Thyroid gland (tissue), 4 donors: Measurements from ENCODE around the gene GUCY1A2. TPM values are rescaled to one million over a fixed set of nuclear protein-coding genes. Genes with fewer than 3 reads are reported as not detected.
"Not testable (repeated sequence)": the region's sequence is repeated elsewhere in the genome, so short reads cannot be mapped to it uniquely, and the experiment has no call there.

ENCODE experiments used
- DNase-seq, 2 donors: peaks; one replicate each; pipeline ENCODE4 v3.0.0-alpha.2; 2019
- H3K27ac ChIP-seq, 3 donors: fragments of 200-600 bp; sonication (generic); 1 replicate in 2 of 3; 2 replicates in 1 of 3; pipeline ENCODE4 v1.5.1; 2016 to 2019; ENCODE audit warnings: mild to moderate bottlenecking in 1 of 3, moderate library complexity in 1 of 3
- H3K27me3 ChIP-seq: fragments of 200-600 bp; sonication (generic); one replicate; pipeline ENCODE4 v1.5.1; 2019
- H3K36me3 ChIP-seq, 2 donors: fragments of 200-600 bp; sonication (generic); one replicate each; pipeline ENCODE4 v1.5.1; 2016 to 2019
- H3K4me1 ChIP-seq, 2 donors: fragments of 200-600 bp; sonication (generic); one replicate each; pipeline ENCODE4 v1.5.1; 2017 to 2019
- H3K4me3 ChIP-seq, 3 donors: fragments of 200-600 bp; sonication (generic); replicated peaks in 1 of 3; 1 replicate in 2 of 3; 2 replicates in 1 of 3; pipeline ENCODE4 v1.5.1; 2016; ENCODE audit warnings: mild to moderate bottlenecking in 1 of 3
- H3K9me3 ChIP-seq: fragments of 200-600 bp; sonication (generic); one replicate; pipeline ENCODE4 v1.5.1; 2017
- POLR2A ChIP-seq, 2 donors: fragments of 450-650 bp; IDR thresholded peaks; one replicate each; pipeline ENCODE4 v1.6.1; 2017; ENCODE audit warnings: antibody characterized with exemption in 2 of 2, mild to moderate bottlenecking in 2 of 2, moderate library complexity in 1 of 2
- WGBS, 2 donors: methylation state at CpG; one replicate each; pipeline ENCODE4 v1.1.5; 2017; 5-methylcytosine and 5-hydroxymethylcytosine counted together
- intact Hi-C: fragments of 100-400 bp; cut with DNase I; formaldehyde crosslinking; loops from one replicate; pipeline ENCODE4 v1.15.1; 2023
- total RNA-seq, 4 donors: library from RNA; depleted of rRNA; stranded (reverse); fragments of >200 nt; gene quantifications; one replicate each; pipeline ENCODE4 v1.2.3, GENCODE V29; 2016
- TF ChIP-seq, protein P1 (sequence below), 6 experiments: fragments of 200-600 bp in 3 of 6; fragments of 450-650 bp in 3 of 6; sonication (generic) in 3 of 6; IDR thresholded peaks; one replicate each; pipeline ENCODE4 v1.5.1; 2016 to 2019; ENCODE audit warnings: antibody characterized with exemption in 6 of 6, mild to moderate bottlenecking in 2 of 6, inconsistent platforms in 1 of 6, moderate library complexity in 1 of 6

GUCY1A2 gene
- total RNA-seq, 4 donors from 2014 or later, result 1.4 to 6.8 (median 1.9) TPM

DNA sequence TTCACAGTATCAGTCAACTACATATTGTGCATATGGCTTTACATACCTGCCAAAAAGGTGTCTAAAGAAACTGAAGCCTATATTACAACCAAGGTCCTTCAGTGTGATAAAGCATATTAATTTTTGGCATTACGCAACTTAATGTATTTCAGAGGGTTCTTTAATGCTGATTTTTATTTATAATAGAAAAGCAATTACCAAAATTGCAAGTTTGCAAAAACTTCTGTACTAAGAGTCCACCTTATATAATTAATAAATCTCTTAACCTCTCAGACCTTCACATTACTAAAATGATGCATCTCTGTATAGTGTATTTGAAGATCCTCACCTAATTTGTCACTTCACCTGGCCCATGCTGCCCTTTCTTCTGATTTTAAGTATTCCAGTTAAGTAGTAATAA is 128.6 kb downstream of the GUCY1A2 start:
- H3K4me1 ChIP-seq, result no peaks in the 10 kb centered on the region
- no peaks in the 10 kb centered on the region for H3K36me3 ChIP-seq
- no peak for DNase-seq
- no peak for TF ChIP-seq POLR2A (IDR thresholded peaks at IDR 0.05)
- TF ChIP-seq, protein P1, sequence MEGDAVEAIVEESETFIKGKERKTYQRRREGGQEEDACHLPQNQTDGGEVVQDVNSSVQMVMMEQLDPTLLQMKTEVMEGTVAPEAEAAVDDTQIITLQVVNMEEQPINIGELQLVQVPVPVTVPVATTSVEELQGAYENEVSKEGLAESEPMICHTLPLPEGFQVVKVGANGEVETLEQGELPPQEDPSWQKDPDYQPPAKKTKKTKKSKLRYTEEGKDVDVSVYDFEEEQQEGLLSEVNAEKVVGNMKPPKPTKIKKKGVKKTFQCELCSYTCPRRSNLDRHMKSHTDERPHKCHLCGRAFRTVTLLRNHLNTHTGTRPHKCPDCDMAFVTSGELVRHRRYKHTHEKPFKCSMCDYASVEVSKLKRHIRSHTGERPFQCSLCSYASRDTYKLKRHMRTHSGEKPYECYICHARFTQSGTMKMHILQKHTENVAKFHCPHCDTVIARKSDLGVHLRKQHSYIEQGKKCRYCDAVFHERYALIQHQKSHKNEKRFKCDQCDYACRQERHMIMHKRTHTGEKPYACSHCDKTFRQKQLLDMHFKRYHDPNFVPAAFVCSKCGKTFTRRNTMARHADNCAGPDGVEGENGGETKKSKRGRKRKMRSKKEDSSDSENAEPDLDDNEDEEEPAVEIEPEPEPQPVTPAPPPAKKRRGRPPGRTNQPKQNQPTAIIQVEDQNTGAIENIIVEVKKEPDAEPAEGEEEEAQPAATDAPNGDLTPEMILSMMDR (IDR thresholded peaks at IDR 0.05), result no peak
- intact Hi-C loops, result no loop called here
- 95 to 100% methylated on average over 1 of the region's 1 CpG for WGBS, 2 donors
- no peaks in the 10 kb centered on the region for H3K27me3 ChIP-seq
- H3K27ac ChIP-seq, result no peak overlapping the region
- H3K4me3 ChIP-seq, result no peak overlapping the region
- H3K9me3 ChIP-seq, result no peaks in the 10 kb centered on the region

DNA sequence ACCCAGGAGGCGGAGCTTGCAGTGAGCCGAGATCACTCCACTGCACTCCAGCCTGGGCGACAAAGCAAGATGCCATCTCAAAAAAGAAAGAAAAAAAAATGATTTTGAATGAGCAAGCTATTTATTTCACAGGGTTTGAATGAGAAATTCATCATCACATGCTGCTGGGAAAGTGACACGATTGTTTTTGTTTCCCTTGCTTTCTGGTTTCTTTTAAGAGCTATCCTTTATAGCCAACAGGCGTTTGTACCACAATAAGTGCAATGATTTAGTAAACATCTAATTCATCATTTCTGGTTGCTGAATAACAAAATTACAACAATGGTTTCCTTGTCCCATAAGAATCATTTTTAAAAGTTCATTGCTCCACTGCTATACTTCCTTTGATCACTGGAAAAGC is 129.9 kb downstream of the GUCY1A2 start:
- Histone ChIP-seq H3K27ac (no peak overlapping the region), H3K9me3 (no peaks in the 10 kb centered on the region), H3K4me1 (no peaks in the 10 kb centered on the region), H3K27me3 (no peaks in the 10 kb centered on the region), H3K4me3 (no peak overlapping the region), H3K36me3 (no peaks in the 10 kb centered on the region)
- TF ChIP-seq POLR2A (IDR thresholded peaks at IDR 0.05), result no peak
- TF ChIP-seq, protein P1 (IDR thresholded peaks at IDR 0.05), result no peak
- 88 to 90% methylated on average over 5 of the region's 5 CpGs for WGBS, 2 donors
- no peak for DNase-seq
- intact Hi-C loops, result no loop called here

DNA sequence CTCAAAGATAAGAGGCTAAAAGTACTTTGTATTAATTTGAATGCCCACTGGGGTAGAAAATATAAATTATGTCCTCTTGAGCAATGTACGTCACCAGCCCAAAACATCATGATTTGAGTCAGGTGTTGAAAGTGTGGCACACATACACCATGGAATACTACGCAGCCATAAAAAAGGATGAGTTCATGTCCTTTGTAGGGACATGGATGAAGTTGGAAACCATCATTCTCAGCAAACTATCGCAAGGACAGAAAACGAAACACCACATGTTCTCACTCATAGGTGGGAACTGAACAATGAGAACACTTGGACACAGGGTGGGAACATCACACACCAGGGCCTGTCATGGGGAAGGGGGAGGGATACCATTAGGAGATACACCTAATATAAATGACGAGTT is 134.6 kb downstream of the GUCY1A2 start:
- H3K36me3 ChIP-seq, DNase-seq, H3K27me3 ChIP-seq, H3K9me3 ChIP-seq, H3K4me1 ChIP-seq, intact Hi-C loops, H3K27ac ChIP-seq, H3K4me3 ChIP-seq: not testable (repeated sequence)
- WGBS, 2 donors, result 83 to 86% methylated on average over 5 of the region's 5 CpGs

DNA sequence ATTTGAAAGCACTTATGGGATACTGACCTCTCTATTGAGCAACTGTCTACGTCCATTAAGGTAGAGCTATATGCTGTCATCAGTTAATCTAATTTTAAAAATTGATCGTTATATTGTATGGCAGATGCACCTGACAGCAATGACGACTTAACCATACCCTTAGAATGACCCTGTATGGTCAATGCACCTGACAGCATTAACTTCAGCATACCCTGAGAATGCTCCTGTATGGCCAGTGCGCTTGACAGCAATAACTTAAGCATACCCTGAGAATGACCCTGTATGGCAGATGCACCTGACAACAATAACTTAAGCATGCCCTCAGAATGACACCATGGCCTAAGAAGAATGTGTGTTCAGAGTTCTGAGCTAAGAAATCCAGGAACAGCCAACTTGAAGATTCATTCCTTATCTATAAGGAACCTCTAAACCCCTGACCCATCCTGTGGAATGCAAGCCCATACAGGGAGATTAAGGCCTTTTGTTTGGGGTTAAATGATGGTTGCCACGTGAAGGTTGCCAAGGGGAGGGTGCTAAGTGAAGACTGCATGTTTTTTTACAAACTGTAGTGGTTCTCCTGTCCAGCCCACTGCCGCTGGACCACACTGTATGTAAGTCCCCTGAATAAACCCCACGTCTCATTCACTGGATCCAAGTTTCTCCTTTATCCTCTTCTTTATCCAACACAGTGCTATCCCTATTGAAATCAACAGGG is 138.3 kb downstream of the GUCY1A2 start:
- no peak overlapping the region for H3K27ac ChIP-seq
- no peaks in the 10 kb centered on the region for H3K9me3 ChIP-seq
- H3K4me1 ChIP-seq, result no peaks in the 10 kb centered on the region
- intact Hi-C loops, result no loop called here
- H3K27me3 ChIP-seq, result no peaks in the 10 kb centered on the region
- WGBS, 2 donors, result 78 to 84% methylated on average over 7 of the region's 7 CpGs
- no peak for TF ChIP-seq POLR2A (IDR thresholded peaks at IDR 0.05)
- TF ChIP-seq, protein P1 (IDR thresholded peaks at IDR 0.05), result no peak
- no peak overlapping the region for H3K4me3 ChIP-seq
- no peak for DNase-seq
- no peaks in the 10 kb centered on the region for H3K36me3 ChIP-seq

DNA sequence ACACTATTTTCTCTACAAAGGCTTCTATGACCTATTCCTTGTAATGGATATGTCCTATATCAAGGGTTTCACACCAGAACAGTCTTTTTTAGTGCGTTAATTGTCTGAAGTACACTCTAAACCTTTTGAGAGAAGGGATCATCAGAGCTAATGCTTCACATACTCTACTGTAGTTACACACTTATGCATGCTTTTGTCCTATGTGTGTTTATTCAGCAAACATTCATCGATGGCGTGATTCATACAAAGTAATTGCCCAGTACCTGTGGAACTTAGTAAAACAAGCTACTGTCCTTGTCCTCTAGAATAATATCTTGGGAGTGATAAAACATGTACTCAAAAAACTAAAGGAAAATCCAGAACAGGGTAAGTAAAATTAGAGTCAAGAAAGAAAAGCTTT is 139.2 kb downstream of the GUCY1A2 start:
- no peaks in the 10 kb centered on the region for H3K4me1 ChIP-seq
- intact Hi-C loops, result no loop called here
- H3K36me3 ChIP-seq, result no peaks in the 10 kb centered on the region
- 83 to 86% methylated on average over 3 of the region's 3 CpGs for WGBS, 2 donors
- no peaks in the 10 kb centered on the region for H3K27me3 ChIP-seq
- no peak for DNase-seq
- no peaks in the 10 kb centered on the region for H3K9me3 ChIP-seq
- H3K4me3 ChIP-seq, result no peak overlapping the region
- TF ChIP-seq, protein P1 (IDR thresholded peaks at IDR 0.05), result no peak
- no peak for TF ChIP-seq POLR2A (IDR thresholded peaks at IDR 0.05)
- H3K27ac ChIP-seq, result no peak overlapping the region
